Nucleus accumbens (tissue), 56 donors: ENCODE measurements around the gene FBN2.
"Not testable (repeated sequence)": the region's sequence is repeated elsewhere in the genome, so short reads cannot be mapped to it uniquely, and the experiment has no call there.

Experiments
- DNase-seq, 56 donors: peaks; one replicate each; lab custom pipeline; 2025; lab: John Stamatoyannopoulos, UW

Gene FBN2

DNA sequence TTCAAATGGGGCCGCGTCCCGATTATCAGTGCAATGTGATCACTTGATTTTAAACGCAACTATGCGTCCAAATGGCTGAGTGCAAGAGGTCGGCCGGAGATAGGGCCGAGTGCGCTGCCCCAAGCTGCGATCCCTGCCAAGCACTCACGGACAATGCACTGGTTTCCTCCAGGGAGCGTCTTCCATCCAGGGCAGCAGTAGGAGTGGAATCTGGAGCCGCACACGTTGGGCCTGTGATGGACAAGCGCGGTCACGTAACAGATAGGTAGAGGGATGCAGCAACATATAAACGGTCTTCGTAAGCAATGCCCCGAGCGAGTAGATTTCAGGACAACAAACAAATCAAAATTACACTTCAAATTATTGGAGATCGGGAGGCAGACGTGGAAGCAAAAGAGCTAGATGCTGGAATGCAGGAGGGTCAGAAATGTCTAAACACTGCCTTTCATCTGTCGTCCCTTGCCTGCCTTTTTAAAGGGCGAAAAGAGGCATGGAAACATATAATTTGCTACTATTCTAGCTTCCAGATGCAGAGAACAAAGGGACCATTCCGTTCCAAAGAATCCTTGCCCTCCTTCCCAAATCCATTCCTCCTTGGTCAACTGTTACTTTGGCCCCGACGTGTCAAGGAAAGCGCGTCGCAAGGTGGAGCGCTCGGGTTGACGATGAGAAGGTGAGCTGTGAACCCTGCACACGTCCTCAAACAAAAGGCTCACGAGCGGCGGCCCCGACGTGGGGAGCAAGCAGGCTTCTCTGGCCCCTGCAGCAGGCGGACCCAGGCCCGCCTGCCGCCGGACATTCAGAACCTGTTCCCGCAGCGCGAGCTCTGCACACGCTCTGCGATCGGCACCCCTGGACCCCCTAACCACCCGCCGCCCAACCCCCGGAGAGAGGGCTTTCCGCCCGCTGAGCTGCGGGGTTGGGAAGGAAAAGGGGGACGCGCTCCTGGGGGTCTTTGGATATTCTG, 1.5 kb downstream of the FBN2 start:
- no peak for DNase-seq

DNA sequence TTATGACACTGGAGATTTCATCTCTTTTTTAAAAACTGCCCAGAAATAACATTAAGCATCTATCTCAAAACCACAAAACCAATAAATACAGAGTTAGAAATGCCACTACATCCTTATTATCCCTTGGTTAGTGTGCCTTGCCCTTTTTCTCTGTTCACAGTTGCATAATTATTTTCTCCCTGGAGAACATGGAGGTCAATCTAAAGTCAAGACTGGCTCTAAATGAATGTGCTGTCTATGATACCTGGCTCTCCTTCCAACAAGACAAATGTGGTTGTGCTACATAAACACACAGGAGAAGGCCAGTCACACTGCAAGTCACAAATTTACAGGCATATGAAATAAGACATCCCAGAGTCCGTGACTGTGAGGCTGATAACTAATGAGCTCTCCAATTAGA, 2.8 kb downstream of the FBN2 start:
- DNase-seq: no peak

DNA sequence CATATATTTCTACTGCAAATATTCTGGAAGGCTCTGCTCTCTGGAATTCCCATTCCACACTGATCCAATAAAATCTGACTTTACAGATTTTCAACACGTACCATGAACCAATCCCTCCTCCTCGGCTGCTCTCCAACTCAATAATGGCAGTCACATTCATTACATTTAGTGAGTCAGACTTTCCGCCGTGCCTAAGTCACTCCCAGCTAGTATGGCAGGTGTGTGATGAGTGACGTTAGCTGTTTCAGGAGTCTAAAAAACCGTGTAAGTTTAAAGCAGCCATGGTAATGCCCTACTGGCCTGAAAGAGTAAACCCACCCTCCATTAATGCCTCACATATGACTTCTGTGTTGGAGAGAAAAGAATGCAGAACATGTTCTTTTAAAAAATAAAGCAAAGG, 3.3 kb downstream of the FBN2 start:
- no peak for DNase-seq

DNA sequence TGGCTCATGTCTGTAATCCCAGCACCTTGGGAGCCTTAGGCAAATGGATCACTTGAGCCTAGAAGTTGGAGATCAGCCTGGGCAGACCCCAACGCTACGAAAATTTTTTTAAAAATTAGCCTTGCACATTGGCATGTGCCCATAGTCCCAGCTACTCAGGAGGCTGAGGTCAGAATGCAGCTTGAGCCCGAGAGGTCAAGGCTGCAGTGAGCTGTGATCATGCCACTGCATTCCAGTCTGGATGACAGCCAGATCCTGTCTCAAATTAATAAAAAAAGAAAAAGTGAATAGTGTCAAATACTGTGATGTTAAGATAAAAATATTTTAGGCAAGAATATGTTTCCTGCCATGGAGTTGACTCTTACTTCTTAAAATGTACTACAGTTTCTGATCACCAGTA, 5.3 kb downstream of the FBN2 start:
- no peak for DNase-seq

DNA sequence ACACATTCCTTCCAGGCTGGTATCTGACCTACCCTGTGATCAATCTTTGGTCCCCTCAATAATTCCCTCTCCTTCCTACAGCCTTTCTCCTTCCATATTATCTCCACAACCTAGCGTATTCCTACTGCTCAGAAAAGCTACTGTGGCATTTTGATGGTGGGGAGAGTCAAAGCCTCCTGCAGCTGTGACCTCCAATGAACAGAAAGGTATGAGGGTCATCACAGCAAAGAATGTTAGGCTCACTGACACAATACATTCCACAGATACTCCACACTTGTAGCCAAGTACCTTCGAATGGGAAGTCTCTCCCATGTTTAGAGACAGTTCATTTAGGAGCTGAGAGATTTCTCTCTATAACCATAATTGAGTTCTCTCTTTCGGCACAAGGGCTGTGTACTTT, 5.9 kb downstream of the FBN2 start:
- DNase-seq: no peak

DNA sequence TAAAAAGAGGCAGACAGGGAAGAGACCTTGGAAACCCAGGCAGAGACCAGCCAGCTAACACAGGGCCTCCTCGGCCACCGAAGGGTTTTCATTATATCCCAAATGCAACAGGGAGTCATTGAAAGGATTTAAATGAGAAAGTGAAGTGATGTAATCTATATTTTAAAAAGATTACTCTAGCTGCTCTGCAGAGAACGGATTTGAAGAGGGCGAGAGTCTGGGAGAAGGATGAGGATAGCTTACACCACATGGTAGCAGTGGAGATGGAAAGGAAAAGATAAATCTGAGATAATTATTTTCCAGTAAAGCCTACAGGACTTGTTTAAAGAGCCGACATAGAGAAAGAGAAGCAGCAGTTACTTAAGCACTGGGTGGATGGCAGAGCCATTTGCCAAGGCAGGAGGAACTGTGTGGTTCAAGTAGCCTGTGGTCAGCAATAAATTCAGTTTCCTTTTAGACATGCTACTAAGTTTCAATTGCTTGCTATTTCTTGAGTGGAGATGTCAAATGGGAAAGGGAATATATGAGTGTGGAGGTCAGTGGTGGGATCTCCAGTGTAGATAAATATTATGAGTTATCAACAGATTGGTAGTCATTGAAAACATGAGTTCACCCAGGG, 9.3 kb downstream of the FBN2 start:
- DNase-seq: no peak

DNA sequence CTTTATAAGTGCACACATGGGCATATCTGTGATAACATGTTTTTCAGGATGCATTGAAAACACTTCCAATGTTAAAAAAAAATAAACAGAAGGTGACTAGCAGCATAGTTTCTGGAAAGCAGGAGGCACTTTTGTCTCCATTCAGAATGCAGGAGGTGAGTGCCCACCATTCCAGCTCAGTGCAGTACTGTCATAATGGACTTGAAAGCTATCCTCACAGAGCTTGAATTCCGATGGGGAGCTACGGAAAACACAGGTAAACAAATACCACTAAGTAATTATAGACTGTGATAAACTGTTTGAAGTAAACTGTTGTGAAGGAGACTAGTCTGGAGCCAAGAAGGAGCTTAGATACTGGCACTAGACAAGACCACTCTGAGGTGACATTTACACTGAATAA, 9.9 kb downstream of the FBN2 start:
- no peak for DNase-seq

DNA sequence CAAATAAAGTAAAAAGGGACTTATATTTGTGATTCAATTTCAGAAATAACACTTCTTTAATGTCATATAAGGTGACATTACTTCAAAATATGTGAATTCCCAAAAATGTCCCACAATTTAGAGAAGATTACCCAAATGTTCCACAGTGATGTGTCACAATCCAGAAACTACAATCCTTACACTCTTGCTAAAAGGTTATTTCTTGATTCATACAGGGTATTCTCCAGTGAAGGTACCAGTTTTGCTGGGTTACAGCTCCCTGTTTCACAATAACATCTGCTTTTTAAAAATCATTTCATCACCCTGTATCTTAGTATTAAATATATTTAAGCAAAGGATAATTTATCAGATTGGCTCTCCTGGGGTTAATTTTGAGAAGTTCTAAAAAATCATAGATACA, 11.0 kb downstream of the FBN2 start:
- DNase-seq: no peak

DNA sequence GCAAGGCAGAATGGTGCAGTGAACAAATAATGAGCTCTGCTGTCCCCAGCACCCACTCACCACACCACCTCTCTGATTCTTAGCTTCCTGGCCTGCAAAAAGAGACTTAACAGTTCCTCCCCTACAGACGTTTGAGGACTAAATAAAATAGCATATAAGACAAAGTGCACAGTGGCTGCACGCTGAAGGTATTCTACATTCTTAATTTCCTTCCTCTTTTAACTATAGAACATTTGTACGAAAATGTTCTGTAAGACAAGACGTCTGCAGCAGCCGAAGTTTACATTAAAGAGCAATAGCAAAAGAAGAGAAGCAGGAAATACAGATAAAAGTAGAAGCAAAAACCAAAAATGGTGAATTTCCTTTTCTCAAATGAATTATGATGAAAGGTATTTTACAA, 15.7 kb downstream of the FBN2 start:
- DNase-seq: no peak

DNA sequence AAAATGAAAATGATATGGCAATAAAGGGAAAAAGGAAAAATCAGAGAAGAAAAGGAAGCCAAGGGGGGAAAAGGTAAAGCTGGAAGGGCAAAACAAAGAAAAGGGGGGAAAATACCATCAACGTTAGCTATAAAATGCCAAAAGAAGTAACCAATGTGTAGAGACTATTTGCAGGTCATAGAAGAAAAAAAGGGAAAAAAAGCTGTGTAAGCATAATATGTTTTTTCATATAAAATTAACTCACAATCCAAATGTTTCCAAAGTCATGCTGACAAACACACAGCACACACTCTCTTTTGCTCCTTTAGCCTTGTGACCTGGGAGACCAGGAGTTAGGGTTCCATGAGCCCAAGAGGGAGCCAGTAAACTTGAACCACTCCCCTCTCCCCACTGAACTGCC, 18.2 kb downstream of the FBN2 start:
- DNase-seq: no peak

DNA sequence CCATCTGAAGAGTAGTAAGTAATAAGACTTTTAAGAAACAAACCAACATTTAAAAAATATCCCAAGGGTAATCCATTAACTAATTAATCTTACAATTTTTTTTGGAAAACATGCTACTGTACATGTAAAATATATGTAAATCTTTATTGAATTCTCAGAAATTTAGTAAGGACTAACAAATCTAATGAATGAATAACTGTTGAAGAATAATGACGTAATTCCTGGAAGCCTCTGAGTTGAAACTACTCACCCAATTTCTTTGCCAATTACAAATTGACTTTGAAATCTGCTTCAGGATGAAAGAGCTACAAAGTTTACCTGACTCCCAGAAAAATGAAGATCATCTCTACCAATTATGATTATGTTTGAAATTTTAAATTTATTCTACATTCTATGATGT, 21.1 kb downstream of the FBN2 start:
- DNase-seq: no peak

DNA sequence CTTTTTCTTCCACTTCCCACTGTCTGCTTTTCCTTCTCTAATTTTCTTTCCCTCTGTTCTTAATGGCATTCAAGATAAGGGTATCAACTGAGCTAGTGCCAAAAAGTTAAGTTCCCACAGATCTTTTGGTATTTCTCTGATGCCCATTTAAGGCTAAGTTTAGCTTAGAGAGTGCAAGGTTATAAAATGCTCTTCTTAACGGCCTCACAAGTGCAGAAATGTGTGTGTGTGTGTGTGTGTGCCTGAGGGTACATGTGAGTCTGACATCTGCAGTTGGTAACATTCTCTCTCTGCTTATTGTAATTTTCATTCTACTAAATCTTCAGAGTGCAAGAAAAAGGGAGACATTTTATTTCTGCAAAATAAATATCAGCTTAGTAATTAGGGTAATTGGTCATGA, 24.2 kb downstream of the FBN2 start:
- DNase-seq: no peak

DNA sequence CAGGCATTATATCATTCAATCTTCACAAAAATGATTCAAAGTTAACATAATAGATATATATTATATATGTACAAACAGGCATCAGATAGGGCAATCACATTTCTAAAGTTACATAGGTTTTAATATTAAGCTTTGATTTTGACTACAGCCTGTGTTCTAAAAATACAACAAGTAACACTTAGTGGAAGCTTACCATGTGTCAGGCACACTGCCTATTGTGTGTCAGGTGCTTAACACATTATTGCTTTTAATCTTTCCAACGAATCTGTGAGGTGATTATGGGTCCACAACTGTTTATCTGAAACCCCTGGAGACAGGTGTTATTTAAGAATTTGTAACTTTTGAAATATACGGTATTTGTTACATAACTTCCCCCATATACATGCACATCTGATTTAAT, 25.2 kb downstream of the FBN2 start:
- DNase-seq: no peak

DNA sequence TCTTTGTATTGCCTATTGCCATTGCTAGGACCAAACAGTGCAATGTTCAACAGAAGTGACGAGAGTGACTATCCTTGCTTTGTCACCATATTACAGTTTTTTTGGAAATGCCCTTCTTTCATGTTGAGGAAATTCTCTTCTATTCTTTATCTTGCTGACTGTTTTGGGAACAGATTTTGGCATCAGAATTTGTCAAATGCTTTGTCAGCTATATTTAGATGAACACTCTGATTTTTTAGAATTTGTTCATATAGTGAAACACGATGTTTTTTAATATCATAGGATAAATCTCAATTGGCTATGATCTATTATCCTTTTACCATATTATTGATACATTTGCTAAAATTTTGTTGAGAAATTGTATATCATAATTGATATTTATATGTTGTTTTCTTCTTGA, 31.4 kb downstream of the FBN2 start:
- no peak for DNase-seq

DNA sequence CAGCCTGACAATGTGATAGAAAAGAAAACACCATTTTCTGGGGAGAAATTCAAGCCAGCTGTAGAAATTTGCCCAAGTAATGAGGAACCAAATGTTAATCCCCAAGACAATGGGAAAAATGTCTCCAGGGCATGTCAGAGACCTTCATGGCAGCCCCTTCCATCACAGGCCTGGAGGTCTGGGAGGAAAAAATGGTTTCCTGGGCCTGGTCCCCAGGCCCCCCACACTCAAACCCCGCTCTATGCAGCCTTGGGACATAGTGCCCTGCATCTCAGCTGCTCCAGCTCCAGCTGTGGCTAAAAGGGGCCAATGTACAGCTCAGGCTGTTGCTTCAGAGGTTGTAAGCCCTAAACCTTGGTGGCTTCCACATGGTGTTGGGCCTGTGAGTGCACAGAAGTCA, 34.3 kb downstream of the FBN2 start:
- DNase-seq: not testable (repeated sequence)

DNA sequence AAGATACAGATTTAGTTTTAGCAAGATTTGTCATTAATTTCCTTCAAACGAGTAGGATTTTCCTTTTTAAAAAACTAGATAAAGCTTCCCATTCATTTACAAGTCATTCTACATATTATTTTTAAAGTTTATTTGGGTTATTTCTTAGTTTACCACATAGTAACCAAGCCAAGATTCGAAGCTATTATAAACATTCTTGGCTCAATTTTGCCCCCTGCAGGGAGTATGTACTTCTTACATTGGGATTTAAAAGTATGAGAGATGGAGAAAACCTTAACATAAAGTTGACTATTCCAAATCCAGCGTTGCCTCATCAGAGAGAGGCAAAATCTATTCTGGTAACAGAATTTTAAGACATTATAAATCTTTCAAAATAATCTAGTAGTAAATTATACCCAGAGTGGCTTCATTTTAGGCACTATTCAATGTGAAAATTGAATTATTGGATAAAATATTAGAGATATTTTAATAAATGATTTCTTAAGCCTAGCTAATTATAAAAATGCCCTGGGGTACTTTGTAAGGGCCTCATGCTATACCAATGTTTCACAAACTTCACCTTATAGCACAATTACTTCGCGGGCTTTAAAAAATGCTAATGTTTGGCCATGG, 39.1 kb downstream of the FBN2 start:
- peak in 1 of 56 donors; percentile 2 for DNase-seq

DNA sequence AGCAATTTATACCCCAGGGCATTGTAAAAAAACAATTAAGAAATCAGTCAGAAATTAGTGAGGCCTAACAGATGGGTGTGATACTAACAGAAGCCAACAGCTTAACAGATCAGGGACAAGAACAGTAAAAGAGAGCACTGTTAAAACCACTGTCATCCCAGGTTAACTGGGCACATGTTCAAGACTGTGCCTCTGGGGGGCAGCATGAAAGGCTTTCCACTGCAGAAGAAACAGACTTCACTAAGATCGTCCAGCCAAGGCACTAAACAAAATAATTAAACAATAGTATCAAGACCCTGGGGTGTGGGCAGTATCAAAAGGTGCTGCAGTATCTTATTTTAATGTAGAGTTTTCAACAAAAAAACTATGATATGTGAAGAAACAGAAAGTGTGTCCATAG, 43.5 kb downstream of the FBN2 start:
- DNase-seq: no peak

DNA sequence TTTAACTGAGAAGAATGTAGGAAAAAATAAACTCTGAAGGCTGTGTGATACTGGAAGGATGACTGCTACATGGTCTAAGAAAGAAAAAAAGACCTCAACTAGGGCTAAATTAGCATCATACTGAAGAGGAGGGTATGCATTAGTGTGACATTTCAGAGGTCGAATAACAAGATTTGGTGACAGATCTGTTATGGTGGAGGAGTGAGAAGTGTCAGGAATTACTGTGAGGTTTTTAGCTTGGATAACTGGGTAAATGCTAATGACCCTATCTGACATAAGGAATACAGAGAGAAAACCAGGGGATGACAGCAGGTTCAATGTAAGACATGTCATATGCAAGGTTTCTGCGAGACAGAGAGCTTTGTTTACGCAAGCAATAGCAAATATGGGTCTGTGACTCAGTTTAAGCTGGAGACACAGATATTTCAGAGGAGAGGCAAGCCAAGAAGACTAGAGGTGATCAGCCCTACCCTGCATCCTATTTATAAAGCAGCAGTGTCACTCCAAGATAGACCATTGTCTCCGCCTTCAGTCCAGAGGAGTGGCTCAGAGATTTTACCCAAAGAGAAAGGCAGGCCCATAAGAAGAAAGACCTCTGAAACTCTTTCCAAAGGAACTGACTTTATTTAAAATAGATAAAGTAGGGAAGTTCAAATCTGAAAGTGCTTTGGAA, 44.3 kb downstream of the FBN2 start:
- no peak for DNase-seq

DNA sequence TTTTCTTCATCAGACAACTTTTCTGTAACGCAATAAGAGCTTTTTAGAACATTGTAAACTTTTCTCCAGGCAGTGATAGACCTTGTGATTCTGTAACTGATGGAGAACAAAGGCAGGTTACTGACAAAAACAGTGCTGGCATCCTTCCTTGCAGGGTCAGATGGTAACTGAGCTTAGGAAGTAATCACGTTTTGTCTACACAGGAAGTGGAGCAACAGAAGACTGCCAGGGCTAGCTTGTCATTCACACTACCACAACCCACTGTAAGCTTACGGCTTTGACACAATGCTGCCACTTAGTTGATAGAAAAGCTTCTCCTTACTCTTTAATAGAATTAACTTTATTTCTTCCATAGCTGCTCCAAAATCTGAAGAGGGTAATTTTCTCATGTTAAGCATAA, 46.8 kb downstream of the FBN2 start:
- no peak for DNase-seq

DNA sequence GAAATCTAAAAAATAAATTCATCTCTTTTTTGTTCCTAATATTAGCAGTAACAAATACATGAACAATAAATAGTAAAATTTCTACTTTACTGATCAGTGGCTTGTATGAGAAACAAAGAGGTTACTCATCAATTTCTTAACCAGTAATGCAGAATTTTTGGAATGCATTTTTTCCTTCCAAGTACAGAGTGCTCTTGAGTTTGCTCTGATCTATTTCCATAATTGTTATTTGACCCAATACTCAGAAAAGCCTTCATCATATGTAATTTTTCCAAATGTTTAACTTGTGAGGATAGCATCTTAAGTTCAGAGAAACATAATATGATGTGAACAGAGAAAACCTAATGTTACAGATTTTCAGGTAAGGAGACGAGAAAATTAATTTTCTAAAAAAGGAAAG, 47.3 kb downstream of the FBN2 start:
- no peak for DNase-seq

DNA sequence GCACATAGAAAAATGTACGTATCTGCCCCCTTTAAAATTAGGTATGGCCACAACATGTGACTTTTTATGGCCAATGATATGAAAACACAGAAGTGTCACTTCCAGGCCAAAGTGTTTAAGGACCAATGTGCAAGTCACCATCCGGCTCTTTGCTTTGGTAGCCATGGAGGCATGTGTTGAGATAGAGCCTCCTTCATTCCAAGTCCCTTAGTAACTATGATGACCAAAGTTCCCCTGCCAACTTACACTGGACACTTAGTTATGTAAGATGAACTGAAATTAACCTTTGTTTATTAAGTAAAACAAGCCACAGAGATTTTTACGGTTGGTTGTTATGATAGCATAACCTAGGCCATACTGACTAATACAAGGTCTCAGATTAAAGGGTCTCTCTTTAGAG, 51.0 kb downstream of the FBN2 start:
- DNase-seq: no peak
